ENCODE results near the gene ARID5B.

ARID5B gene

DNA sequence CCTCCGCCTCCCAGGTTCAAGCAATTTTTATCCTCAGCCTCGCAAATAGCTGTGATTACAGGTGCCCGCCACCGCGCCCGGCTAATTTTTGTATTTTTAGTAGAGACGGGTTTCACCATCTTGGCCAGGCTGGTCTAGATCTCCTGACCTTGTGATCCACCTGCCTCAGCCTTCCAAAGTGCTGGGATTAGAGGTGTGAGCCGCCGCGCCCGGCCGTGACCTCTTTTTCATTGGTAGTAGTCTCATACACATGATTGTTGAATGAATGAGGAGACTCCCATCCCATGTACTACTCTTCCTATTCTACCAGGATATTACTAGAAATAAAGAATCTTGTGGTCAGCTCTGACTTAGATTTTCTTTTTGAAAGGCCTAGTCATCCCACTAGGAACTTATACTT, 56.8 kb downstream of the ARID5B start:
- Histone ChIP-seq H3K4me2 (no peak overlapping the region), H4K20me1 (ENCODE audit: insufficient read depth) (no peaks in the 10 kb centered on the region), H3K36me3 (ENCODE audit: insufficient read depth) (no peaks in the 10 kb centered on the region), H3K79me2 (ENCODE audit: insufficient read depth, low read depth) (no peaks in the 10 kb centered on the region), H3K9ac (no peak overlapping the region), H2AFZ (ENCODE audit: low read depth) (no peak overlapping the region), H3K27ac (no peak overlapping the region), H3K27me3 (ENCODE audit: insufficient read depth, low read depth) (no peaks in the 10 kb centered on the region), H3K4me3 (IDR thresholded peaks at IDR 0.05; ENCODE audit: insufficient read depth, low read depth, low read length) (no peak overlapping the region), H3K4me1 (ENCODE audit: low read depth, poor library complexity, severe bottlenecking) (no peaks in the 10 kb centered on the region)
- TF ChIP-seq, protein P1, sequence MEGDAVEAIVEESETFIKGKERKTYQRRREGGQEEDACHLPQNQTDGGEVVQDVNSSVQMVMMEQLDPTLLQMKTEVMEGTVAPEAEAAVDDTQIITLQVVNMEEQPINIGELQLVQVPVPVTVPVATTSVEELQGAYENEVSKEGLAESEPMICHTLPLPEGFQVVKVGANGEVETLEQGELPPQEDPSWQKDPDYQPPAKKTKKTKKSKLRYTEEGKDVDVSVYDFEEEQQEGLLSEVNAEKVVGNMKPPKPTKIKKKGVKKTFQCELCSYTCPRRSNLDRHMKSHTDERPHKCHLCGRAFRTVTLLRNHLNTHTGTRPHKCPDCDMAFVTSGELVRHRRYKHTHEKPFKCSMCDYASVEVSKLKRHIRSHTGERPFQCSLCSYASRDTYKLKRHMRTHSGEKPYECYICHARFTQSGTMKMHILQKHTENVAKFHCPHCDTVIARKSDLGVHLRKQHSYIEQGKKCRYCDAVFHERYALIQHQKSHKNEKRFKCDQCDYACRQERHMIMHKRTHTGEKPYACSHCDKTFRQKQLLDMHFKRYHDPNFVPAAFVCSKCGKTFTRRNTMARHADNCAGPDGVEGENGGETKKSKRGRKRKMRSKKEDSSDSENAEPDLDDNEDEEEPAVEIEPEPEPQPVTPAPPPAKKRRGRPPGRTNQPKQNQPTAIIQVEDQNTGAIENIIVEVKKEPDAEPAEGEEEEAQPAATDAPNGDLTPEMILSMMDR (conservative IDR thresholded peaks at IDR 0.05; ENCODE audit: low read depth, low read length) = no peak

DNA sequence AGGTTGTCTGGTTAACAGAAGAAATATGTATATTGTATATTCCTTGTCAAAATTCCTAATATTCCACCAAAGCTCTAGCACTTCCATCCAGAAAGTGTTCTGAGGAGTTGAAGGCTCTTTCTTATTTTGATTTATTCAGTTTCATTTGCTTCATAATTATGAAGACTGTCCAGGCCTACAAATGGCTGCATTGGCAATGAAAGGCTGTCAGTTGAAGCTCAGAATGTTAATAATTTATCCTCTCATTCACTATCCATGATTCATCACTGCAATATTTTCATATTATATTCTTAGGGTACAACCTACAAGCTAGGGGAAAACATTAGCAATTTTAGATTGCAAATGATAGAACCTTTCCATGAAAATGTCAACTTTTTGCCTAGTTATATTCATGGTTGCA, 57.3 kb downstream of the ARID5B start:
- Histone ChIP-seq H3K4me1 (ENCODE audit: low read depth, poor library complexity, severe bottlenecking) (no peaks in the 10 kb centered on the region), H3K4me2 (no peak overlapping the region), H3K4me3 (IDR thresholded peaks at IDR 0.05; ENCODE audit: insufficient read depth, low read depth, low read length) (no peak overlapping the region), H3K79me2 (ENCODE audit: insufficient read depth, low read depth) (no peaks in the 10 kb centered on the region), H4K20me1 (ENCODE audit: insufficient read depth) (no peaks in the 10 kb centered on the region), H3K27me3 (ENCODE audit: insufficient read depth, low read depth) (no peaks in the 10 kb centered on the region), H2AFZ (ENCODE audit: low read depth) (no peak overlapping the region), H3K27ac (no peak overlapping the region), H3K9ac (no peak overlapping the region), H3K36me3 (ENCODE audit: insufficient read depth) (no peaks in the 10 kb centered on the region)
- TF ChIP-seq, protein P1 (conservative IDR thresholded peaks at IDR 0.05; ENCODE audit: low read depth, low read length) = no peak

GRCh38 chr10:61959814-61960213, 58.3 kb downstream of the ARID5B start:
- H3K4me2 ChIP-seq = no peak overlapping the region
- no peaks in the 10 kb centered on the region for H3K36me3 ChIP-seq (ENCODE audit: insufficient read depth)
- TF ChIP-seq, protein P1 (conservative IDR thresholded peaks at IDR 0.05; ENCODE audit: low read depth, low read length) = no peak
- no peaks in the 10 kb centered on the region for H3K79me2 ChIP-seq (ENCODE audit: insufficient read depth, low read depth)
- H2AFZ ChIP-seq (ENCODE audit: low read depth) = no peak overlapping the region
- H3K4me1 ChIP-seq (ENCODE audit: low read depth, poor library complexity, severe bottlenecking) = no peaks in the 10 kb centered on the region
- H3K4me3 ChIP-seq (IDR thresholded peaks at IDR 0.05; ENCODE audit: insufficient read depth, low read depth, low read length) = no peak overlapping the region
- no peaks in the 10 kb centered on the region for H3K27me3 ChIP-seq (ENCODE audit: insufficient read depth, low read depth)
- no peak overlapping the region for H3K9ac ChIP-seq
- no peaks in the 10 kb centered on the region for H4K20me1 ChIP-seq (ENCODE audit: insufficient read depth)
- H3K27ac ChIP-seq = no peak overlapping the region

- no peak overlapping the region for H2AFZ ChIP-seq (ENCODE audit: low read depth)
- H4K20me1 ChIP-seq (ENCODE audit: insufficient read depth) = no peaks in the 10 kb centered on the region
- H3K27ac ChIP-seq = no peak overlapping the region
- H3K9ac ChIP-seq = no peak overlapping the region
- H3K4me3 ChIP-seq (IDR thresholded peaks at IDR 0.05; ENCODE audit: insufficient read depth, low read depth, low read length) = no peak overlapping the region
- TF ChIP-seq, protein P1 (conservative IDR thresholded peaks at IDR 0.05; ENCODE audit: low read depth, low read length) = no peak
- H3K79me2 ChIP-seq (ENCODE audit: insufficient read depth, low read depth) = no peaks in the 10 kb centered on the region
- H3K27me3 ChIP-seq (ENCODE audit: insufficient read depth, low read depth) = no peaks in the 10 kb centered on the region
- H3K4me2 ChIP-seq = no peak overlapping the region
- no peaks in the 10 kb centered on the region for H3K4me1 ChIP-seq (ENCODE audit: low read depth, poor library complexity, severe bottlenecking)
- H3K36me3 ChIP-seq (ENCODE audit: insufficient read depth) = no peaks in the 10 kb centered on the region
Observed at GRCh38 chr10:61960396-61961120, 59.1 kb downstream of the ARID5B start.
